HCT116 (cell line): ENCODE measurements around the gene FOXK2. TPM values are rescaled to one million over a fixed set of nuclear protein-coding genes. Genes with fewer than 3 reads are reported as not detected.

Experiments
- ATAC-seq: fragments of 200-7000 bp; cut with Tn5 transposase; 2 replicates; pipeline ENCODE4 v1.9.1; 2020; ENCODE audit warnings: mild to moderate bottlenecking, moderate library complexity
- BruUV-seq: library from RNA; stranded (reverse); fragments of 400-500 nt; replicated peaks from 2 replicates; lab custom pipeline; 2021; lab: Mats Ljungman, UMichigan
- CTCF ChIA-PET: fragments of 300-600 bp; sonication (Branson Sonifier 250); formaldehyde crosslinking; loops from one replicate; lab custom pipeline; 2021; ENCODE audit warnings: antibody characterized with exemption; lab: Charles Lee
- POLR2A ChIA-PET: fragments of 300-600, 350-600 bp; sonication (Branson Sonifier 250); formaldehyde crosslinking; loops from one replicate; lab custom pipeline; 2021; ENCODE audit warnings: antibody characterized with exemption; lab: Charles Lee
- RAD21 ChIA-PET, 2 experiments: fragments of 300-600 bp; sonication (Branson Sonifier 250); formaldehyde crosslinking; loops; one replicate each; lab custom pipeline; 2023; ENCODE audit warnings: low total read pairs in 2 of 2; ENCODE audit not compliant: uncharacterized antibody in 2 of 2, unreplicated experiment in 2 of 2, low non-redundant PET in 1 of 2; lab: Charles Lee
- DNase-seq: peaks from one replicate; pipeline ENCODE4 v3.0.0-alpha.2; 2010; ENCODE audit warnings: low read depth, low spot score
- H2AFZ ChIP-seq: fragments of 200-600 bp; shearing (Covaris generic), sonication (generic); 2 replicates; pipeline ENCODE4 v1.6.1; 2017; ENCODE audit warnings: low read depth, mixed run types, mixed read lengths, antibody characterized with exemption, low read length; ENCODE audit not compliant: poor library complexity, severe bottlenecking
- H3K27ac ChIP-seq: 2 replicates; pipeline ENCODE4 v1.5.1; 2012; ENCODE audit warnings: low read depth, low read length
- H3K27me3 ChIP-seq: fragments of 200-600 bp; sonication (generic); 2 replicates; pipeline ENCODE4 v1.6.1; 2016; ENCODE audit warnings: mixed run types, low read length, mixed read lengths; ENCODE audit not compliant: insufficient read depth
- H3K36me3 ChIP-seq, 2 experiments: fragments of 200-500 bp in 1 of 2; fragments of 200-600 bp in 1 of 2; sonication (Bioruptor generic) in 1 of 2; sonication (generic) in 1 of 2; 2 replicates each; pipeline versions ENCODE4 v1.5.1 to v1.6.1; 2014 to 2016; ENCODE audit warnings: low read length in 2 of 2, inconsistent platforms in 1 of 2, mixed read lengths in 1 of 2, mixed run types in 1 of 2; ENCODE audit not compliant: insufficient read depth in 2 of 2, control insufficient read depth in 1 of 2
- H3K4me1 ChIP-seq, 2 experiments: fragments of 200-600 bp in 1 of 2; sonication (generic) in 1 of 2; 2 replicates each; pipeline versions ENCODE4 v1.5.1 to v1.6.1; 2012 to 2017; ENCODE audit warnings: low read length in 2 of 2, inconsistent platforms in 1 of 2, mild to moderate bottlenecking in 1 of 2, mixed read lengths in 1 of 2, mixed run types in 1 of 2, moderate library complexity in 1 of 2; ENCODE audit not compliant: insufficient read depth in 2 of 2, control insufficient read depth in 1 of 2
- H3K4me2 ChIP-seq: fragments of 200-600 bp; sonication (generic); 2 replicates; pipeline ENCODE4 v1.6.1; 2017; ENCODE audit warnings: mixed run types, low read length, mixed read lengths
- H3K4me3 ChIP-seq, 2 experiments: fragments of 200-600 bp in 1 of 2; sonication (generic) in 1 of 2; replicated peaks in 1 of 2; 2 replicates each; pipeline ENCODE4 v1.5.1; 2011 to 2016; ENCODE audit warnings: low read length in 2 of 2, control low read depth in 1 of 2, low read depth in 1 of 2, mild to moderate bottlenecking in 1 of 2, mixed read lengths in 1 of 2, mixed run types in 1 of 2
- H3K79me2 ChIP-seq: fragments of 200-600 bp; sonication (generic); 2 replicates; pipeline ENCODE4 v1.6.1; 2017; ENCODE audit warnings: mild to moderate bottlenecking, mixed run types, low read length, moderate library complexity, mixed read lengths; ENCODE audit not compliant: insufficient read depth
- H3K9ac ChIP-seq: fragments of 200-600 bp; sonication (generic); 2 replicates; pipeline ENCODE4 v1.6.1; 2016; ENCODE audit warnings: low read length, mixed read lengths
- H3K9me2 ChIP-seq: fragments of 200-600 bp; sonication (generic), shearing (Covaris generic); 2 replicates; pipeline ENCODE4 v1.6.1; 2017; ENCODE audit warnings: mixed run types, mild to moderate bottlenecking, moderate library complexity; ENCODE audit not compliant: insufficient read depth
- H3K9me3 ChIP-seq, 2 experiments: fragments of 200-500 bp in 1 of 2; fragments of 200-600 bp in 1 of 2; sonication (Bioruptor generic) in 1 of 2; sonication (generic) in 1 of 2; 2 replicates each; pipeline ENCODE4 v1.6.1; 2014 to 2017; ENCODE audit warnings: low read length in 2 of 2, mixed read lengths in 2 of 2, inconsistent platforms in 1 of 2, low read depth in 1 of 2, mild to moderate bottlenecking in 1 of 2, mixed run types in 1 of 2, moderate library complexity in 1 of 2; ENCODE audit not compliant: control insufficient read depth in 1 of 2, insufficient read depth in 1 of 2
- H4K20me1 ChIP-seq: fragments of 200-600 bp; sonication (generic), shearing (Covaris generic); 2 replicates; pipeline ENCODE4 v1.6.1; 2017; ENCODE audit warnings: mixed run types, mild to moderate bottlenecking, moderate library complexity; ENCODE audit not compliant: insufficient read depth
- CBX3 ChIP-seq: IDR thresholded peaks from 2 replicates; pipeline ENCODE4 v1.6.1; 2012; ENCODE audit warnings: low read depth
- EZH2phosphoT487 ChIP-seq: fragments of 200-600 bp; IDR thresholded peaks from 2 replicates; pipeline ENCODE4 v1.6.1; 2018; ENCODE audit warnings: antibody characterized with exemption, borderline replicate concordance
- JUND ChIP-seq: IDR thresholded peaks from 2 replicates; pipeline ENCODE4 v1.6.1; 2012
- POLR2AphosphoS5 ChIP-seq: IDR thresholded peaks from 2 replicates; pipeline ENCODE4 v1.6.1; 2011; ENCODE audit warnings: mild to moderate bottlenecking, low read depth, low read length, moderate library complexity
- RAD21 ChIP-seq: IDR thresholded peaks from 2 replicates; pipeline ENCODE4 v1.6.1; 2012; ENCODE audit warnings: low read depth, mild to moderate bottlenecking
- YY1 ChIP-seq: IDR thresholded peaks from 2 replicates; pipeline ENCODE4 v1.6.1; 2011; ENCODE audit warnings: low read length, low read depth, moderate library complexity, mild to moderate bottlenecking; ENCODE audit not compliant: insufficient replicate concordance; ENCODE audit errors: extremely low read depth
- ZFX ChIP-seq: fragments of 450-650 bp; IDR thresholded peaks from 2 replicates; pipeline ENCODE4 v1.6.1; 2017
- intact Hi-C: fragments of 100-400 bp; cut with micrococcal nuclease; formaldehyde crosslinking; loops from 2 replicates; pipeline ENCODE4 v1.10.0; 2022
- total RNA-seq: library from RNA; stranded (reverse); gene quantifications from one replicate; pipeline ENCODE4 v1.2.1, GENCODE V29; 2021; ENCODE audit not compliant: unreplicated experiment
- TF ChIP-seq, protein P1 (sequence below): IDR thresholded peaks from 2 replicates; pipeline ENCODE4 v1.6.1; 2011; ENCODE audit warnings: mild to moderate bottlenecking, low read length, moderate library complexity; ENCODE audit not compliant: insufficient replicate concordance; ENCODE audit errors: extremely low read depth
- TF ChIP-seq, protein P2 (sequence below): IDR thresholded peaks from 2 replicates; pipeline ENCODE4 v1.6.1; 2012; ENCODE audit warnings: low read depth
- TF ChIP-seq, protein P3 (sequence below): IDR thresholded peaks from 2 replicates; pipeline ENCODE4 v1.6.1; 2012

Gene FOXK2
- total RNA-seq, 1 experiment from 2014 or later = 122 TPM

DNA sequence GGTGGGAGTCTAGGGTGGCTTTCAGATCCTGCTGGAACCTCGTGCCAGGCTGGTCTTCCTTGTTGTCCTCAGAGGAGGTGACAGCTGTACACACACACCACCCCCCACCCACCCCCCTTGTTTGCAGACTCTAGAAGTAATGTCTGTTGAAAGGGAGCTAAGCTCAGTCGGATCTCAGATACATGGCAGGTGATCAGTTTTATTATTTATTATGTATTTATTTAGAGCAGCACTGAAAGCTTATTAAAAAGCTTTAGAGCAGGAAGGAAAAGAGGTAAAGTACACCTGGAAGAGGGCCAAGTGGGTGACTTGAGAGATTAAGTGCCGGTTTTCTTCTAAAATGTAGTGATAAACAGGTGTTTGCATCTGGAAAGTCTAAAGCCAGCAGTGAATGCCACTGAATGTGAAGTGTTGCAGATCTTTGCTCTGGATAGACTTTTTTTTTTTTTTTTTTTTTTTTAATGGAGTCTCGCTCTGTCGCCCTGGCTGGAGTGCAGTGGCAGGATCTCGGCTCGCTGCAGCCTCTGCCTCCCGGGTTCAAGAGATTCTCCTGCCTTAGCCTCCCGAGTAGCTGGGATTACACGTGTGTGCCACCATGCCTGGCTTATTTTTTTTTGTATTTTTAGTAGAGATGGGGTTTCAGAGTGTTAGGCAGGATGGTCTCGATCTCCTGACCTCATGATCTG lies 40.2 kb downstream of the FOXK2 start:
- intact Hi-C loops = loop anchor here (10.0 kb wide), 1 partner anchor 145 kb away; the partner anchor contains the start of genes HEXD and OGFOD3
- no peaks in the 10 kb centered on the region for H3K27me3 ChIP-seq
- peaks cover 0 to 7% of the 10 kb centered on the region in 2 experiments; a peak in 2 of 4 replicates for H3K36me3 ChIP-seq
- H3K79me2 ChIP-seq = peaks cover 100% of the 10 kb centered on the region
- H3K4me1 ChIP-seq = peaks cover 5 to 24% of the 10 kb centered on the region in 2 experiments; a peak in 1 of 4 replicates
- no peak overlapping the region for H3K4me2 ChIP-seq
- ATAC-seq = no peak
- TF ChIP-seq YY1 = no peak
- H3K9me2 ChIP-seq = no peaks in the 10 kb centered on the region
- RAD21 ChIA-PET = no interaction called here
- CTCF ChIA-PET = no interaction called here
- no TSS peak for BruUV-seq
- POLR2A ChIA-PET = no interaction called here
- H3K9me3 ChIP-seq = no peaks in the 10 kb centered on the region
- H4K20me1 ChIP-seq = peaks cover 30% of the 10 kb centered on the region; the same call in 1 of the 2 replicates
- no peak overlapping the region for H3K4me3 ChIP-seq
- no peak overlapping the region for H2AFZ ChIP-seq
- H3K9ac ChIP-seq = no peak overlapping the region
- no peak overlapping the region for H3K27ac ChIP-seq
- no peak for DNase-seq

DNA sequence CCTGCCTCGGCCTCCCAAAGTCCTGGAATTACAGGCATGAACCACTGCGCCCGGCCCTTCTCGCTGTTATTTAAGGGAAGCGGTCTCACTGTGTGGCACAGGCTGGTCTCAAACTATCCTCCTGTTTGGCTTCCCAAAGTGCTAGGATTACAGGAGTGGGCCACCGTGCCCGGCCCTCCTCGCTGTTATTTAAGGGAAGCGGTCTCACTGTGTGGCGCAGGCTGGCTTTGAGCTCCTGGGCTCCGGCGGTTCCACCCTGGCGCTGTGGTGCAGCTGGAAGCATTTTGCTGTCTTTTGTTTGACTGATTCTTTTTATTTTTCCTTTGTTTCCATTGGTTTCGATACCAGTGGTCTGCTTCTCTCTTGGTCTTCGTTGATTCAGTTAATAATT lies 40.7 kb downstream of the FOXK2 start:
- H2AFZ ChIP-seq = no peak overlapping the region
- no TSS peak for BruUV-seq
- H3K4me1 ChIP-seq = peaks cover 5 to 24% of the 10 kb centered on the region in 2 experiments; a peak in 1 of 4 replicates
- H3K27ac ChIP-seq = no peak overlapping the region
- POLR2A ChIA-PET = no interaction called here
- no peaks in the 10 kb centered on the region for H3K27me3 ChIP-seq
- intact Hi-C loops = no loop called here
- peaks cover 100% of the 10 kb centered on the region for H3K79me2 ChIP-seq
- peaks cover 5 to 11% of the 10 kb centered on the region in 2 experiments for H3K36me3 ChIP-seq
- H3K9me3 ChIP-seq = no peaks in the 10 kb centered on the region
- no peak overlapping the region for H3K4me2 ChIP-seq
- H4K20me1 ChIP-seq = peaks cover 30% of the 10 kb centered on the region; the same call in 1 of the 2 replicates
- no peak overlapping the region for H3K4me3 ChIP-seq
- H3K9ac ChIP-seq = no peak overlapping the region
- CTCF ChIA-PET = no interaction called here
- DNase-seq (no peak), ATAC-seq (no peak)
- H3K9me2 ChIP-seq = no peaks in the 10 kb centered on the region
- RAD21 ChIA-PET = no interaction called here
- no peak for TF ChIP-seq RAD21
- TF ChIP-seq, protein P1, sequence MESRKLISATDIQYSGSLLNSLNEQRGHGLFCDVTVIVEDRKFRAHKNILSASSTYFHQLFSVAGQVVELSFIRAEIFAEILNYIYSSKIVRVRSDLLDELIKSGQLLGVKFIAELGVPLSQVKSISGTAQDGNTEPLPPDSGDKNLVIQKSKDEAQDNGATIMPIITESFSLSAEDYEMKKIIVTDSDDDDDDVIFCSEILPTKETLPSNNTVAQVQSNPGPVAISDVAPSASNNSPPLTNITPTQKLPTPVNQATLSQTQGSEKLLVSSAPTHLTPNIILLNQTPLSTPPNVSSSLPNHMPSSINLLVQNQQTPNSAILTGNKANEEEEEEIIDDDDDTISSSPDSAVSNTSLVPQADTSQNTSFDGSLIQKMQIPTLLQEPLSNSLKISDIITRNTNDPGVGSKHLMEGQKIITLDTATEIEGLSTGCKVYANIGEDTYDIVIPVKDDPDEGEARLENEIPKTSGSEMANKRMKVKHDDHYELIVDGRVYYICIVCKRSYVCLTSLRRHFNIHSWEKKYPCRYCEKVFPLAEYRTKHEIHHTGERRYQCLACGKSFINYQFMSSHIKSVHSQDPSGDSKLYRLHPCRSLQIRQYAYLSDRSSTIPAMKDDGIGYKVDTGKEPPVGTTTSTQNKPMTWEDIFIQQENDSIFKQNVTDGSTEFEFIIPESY = no peak
- no peak for TF ChIP-seq POLR2AphosphoS5
- TF ChIP-seq, protein P2, sequence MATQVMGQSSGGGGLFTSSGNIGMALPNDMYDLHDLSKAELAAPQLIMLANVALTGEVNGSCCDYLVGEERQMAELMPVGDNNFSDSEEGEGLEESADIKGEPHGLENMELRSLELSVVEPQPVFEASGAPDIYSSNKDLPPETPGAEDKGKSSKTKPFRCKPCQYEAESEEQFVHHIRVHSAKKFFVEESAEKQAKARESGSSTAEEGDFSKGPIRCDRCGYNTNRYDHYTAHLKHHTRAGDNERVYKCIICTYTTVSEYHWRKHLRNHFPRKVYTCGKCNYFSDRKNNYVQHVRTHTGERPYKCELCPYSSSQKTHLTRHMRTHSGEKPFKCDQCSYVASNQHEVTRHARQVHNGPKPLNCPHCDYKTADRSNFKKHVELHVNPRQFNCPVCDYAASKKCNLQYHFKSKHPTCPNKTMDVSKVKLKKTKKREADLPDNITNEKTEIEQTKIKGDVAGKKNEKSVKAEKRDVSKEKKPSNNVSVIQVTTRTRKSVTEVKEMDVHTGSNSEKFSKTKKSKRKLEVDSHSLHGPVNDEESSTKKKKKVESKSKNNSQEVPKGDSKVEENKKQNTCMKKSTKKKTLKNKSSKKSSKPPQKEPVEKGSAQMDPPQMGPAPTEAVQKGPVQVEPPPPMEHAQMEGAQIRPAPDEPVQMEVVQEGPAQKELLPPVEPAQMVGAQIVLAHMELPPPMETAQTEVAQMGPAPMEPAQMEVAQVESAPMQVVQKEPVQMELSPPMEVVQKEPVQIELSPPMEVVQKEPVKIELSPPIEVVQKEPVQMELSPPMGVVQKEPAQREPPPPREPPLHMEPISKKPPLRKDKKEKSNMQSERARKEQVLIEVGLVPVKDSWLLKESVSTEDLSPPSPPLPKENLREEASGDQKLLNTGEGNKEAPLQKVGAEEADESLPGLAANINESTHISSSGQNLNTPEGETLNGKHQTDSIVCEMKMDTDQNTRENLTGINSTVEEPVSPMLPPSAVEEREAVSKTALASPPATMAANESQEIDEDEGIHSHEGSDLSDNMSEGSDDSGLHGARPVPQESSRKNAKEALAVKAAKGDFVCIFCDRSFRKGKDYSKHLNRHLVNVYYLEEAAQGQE = no peak
- no peak for TF ChIP-seq JUND
- no peak for TF ChIP-seq ZFX
- TF ChIP-seq CBX3 = no peak
- TF ChIP-seq EZH2phosphoT487 = no peak
- TF ChIP-seq, protein P3, sequence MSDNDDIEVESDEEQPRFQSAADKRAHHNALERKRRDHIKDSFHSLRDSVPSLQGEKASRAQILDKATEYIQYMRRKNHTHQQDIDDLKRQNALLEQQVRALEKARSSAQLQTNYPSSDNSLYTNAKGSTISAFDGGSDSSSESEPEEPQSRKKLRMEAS = no peak
